Activated CD8-positive, alpha-beta memory T cell treated with anti-CD3 and anti-CD28 coated beads for 4 hours (primary cell): ENCODE results near the gene PPM1B.
"Not testable (repeated sequence)": the region's sequence is repeated elsewhere in the genome, so short reads cannot be mapped to it uniquely, and the experiment has no call there.

Experiments used
- DNase-seq, 2 donors: peaks; one replicate each; pipeline ENCODE4 v3.0.0-alpha.2; 2020; ENCODE audit warnings: low read depth in 2 of 2

PPM1B gene

GRCh38 chr2:44168681-44169154, at the start of gene PPM1B:
Gene PPM1B (plus strand): TSS chr2:44168875. CDS start chr2:44201200, 32,325 bp downstream.
- DNase-seq = peak; percentile 99

GRCh38 chr2:44119878-44120277, 48.8 kb upstream of the PPM1B start:
- DNase-seq = no peak

- DNase-seq = no peak
These were observed 48.2 kb upstream of the PPM1B start for GRCh38 chr2:44120428-44120827.

GRCh38 chr2:44121899-44122298, 46.8 kb upstream of the PPM1B start:
- DNase-seq = no peak

GRCh38 chr2:44124500-44124899, 44.2 kb upstream of the PPM1B start:
- DNase-seq = no peak

GRCh38 chr2:44126106-44126797, 42.4 kb upstream of the PPM1B start:
- no peak for DNase-seq

GRCh38 chr2:44130441-44130840, 38.2 kb upstream of the PPM1B start:
- no peak for DNase-seq

- no peak for DNase-seq
These were observed 37.5 kb upstream of the PPM1B start for GRCh38 chr2:44131177-44131576.

GRCh38 chr2:44133602-44134001, 35.1 kb upstream of the PPM1B start:
- DNase-seq = not testable (repeated sequence)

- no peak for DNase-seq
These were observed 33.8 kb upstream of the PPM1B start for GRCh38 chr2:44134848-44135247.

- DNase-seq = no peak
These were observed 33.4 kb upstream of the PPM1B start for GRCh38 chr2:44135296-44135695.

GRCh38 chr2:44135771-44136170, 32.9 kb upstream of the PPM1B start:
- DNase-seq = no peak

GRCh38 chr2:44136252-44136651, 32.4 kb upstream of the PPM1B start:
- no peak for DNase-seq

- no peak for DNase-seq
These were observed 31.6 kb upstream of the PPM1B start for GRCh38 chr2:44137048-44137447.

- no peak for DNase-seq
These were observed 30.7 kb upstream of the PPM1B start for GRCh38 chr2:44137872-44138551.

GRCh38 chr2:44139741-44140140, 28.9 kb upstream of the PPM1B start:
- DNase-seq = no peak

- no peak for DNase-seq
These were observed 26.4 kb upstream of the PPM1B start for GRCh38 chr2:44142306-44142705.

GRCh38 chr2:44143701-44144100, 25.0 kb upstream of the PPM1B start:
- DNase-seq = no peak

- DNase-seq = no peak
These were observed 19.7 kb upstream of the PPM1B start for GRCh38 chr2:44148999-44149398.

GRCh38 chr2:44150473-44150872, 18.2 kb upstream of the PPM1B start:
- no peak for DNase-seq

- no peak for DNase-seq
These were observed 15.6 kb upstream of the PPM1B start for GRCh38 chr2:44152865-44153669.

- no peak for DNase-seq
These were observed 12.8 kb upstream of the PPM1B start for GRCh38 chr2:44155666-44156446.
